Prostate gland (tissue), 2 donors: ENCODE data around the gene ZNF143. TPM values are rescaled to one million over a fixed set of nuclear protein-coding genes. Genes with fewer than 3 reads are reported as not detected.

Experiments used
- DNase-seq: peaks from one replicate; pipeline ENCODE4 v3.0.0-alpha.2; 2019; ENCODE audit warnings: low spot score
- H3K27ac ChIP-seq, 2 donors: fragments of 200-600 bp; sonication (generic); 2 replicates each; pipeline ENCODE4 v1.5.1; 2017 to 2019
- H3K27me3 ChIP-seq: fragments of 200-600 bp; sonication (generic); replicated peaks from 2 replicates; pipeline ENCODE4 v1.5.1; 2019; ENCODE audit not compliant: insufficient read depth
- H3K36me3 ChIP-seq, 2 donors: fragments of 200-600 bp; sonication (generic); 1 replicate in 1 of 2; 2 replicates in 1 of 2; pipeline versions ENCODE4 v1.5.1 to v1.8.1; 2017 to 2019
- H3K4me1 ChIP-seq: fragments of 200-600 bp; sonication (generic); replicated peaks from 2 replicates; pipeline ENCODE4 v1.5.1; 2019
- H3K4me3 ChIP-seq, 2 donors: fragments of 200-600 bp; sonication (generic); 2 replicates each; pipeline ENCODE4 v1.5.1; 2017 to 2019
- H3K9me3 ChIP-seq: fragments of 200-600 bp; sonication (generic); 2 replicates; pipeline ENCODE4 v1.5.1; 2017
- POLR2A ChIP-seq: fragments of 450-650 bp; IDR thresholded peaks from one replicate; pipeline ENCODE4 v1.6.1; 2016; ENCODE audit warnings: antibody characterized with exemption, mild to moderate bottlenecking
- POLR2AphosphoS5 ChIP-seq: sonication (generic); formaldehyde crosslinking; IDR thresholded peaks from one replicate; pipeline ENCODE4 v1.6.1; 2017; ENCODE audit warnings: antibody characterized with exemption
- WGBS: methylation state at CpG from one replicate; pipeline ENCODE4 v1.1.5; 2018; 5-methylcytosine and 5-hydroxymethylcytosine counted together
- intact Hi-C: fragments of 100-400 bp; cut with DNase I; formaldehyde crosslinking; loops from one replicate; pipeline ENCODE4 v1.14.2; 2022
- total RNA-seq, 2 donors: library from RNA; depleted of rRNA; stranded (reverse); fragments of >200 nt; gene quantifications; one replicate each; pipeline ENCODE4 v1.1.0, GENCODE V29; 2016
- TF ChIP-seq, protein P1 (sequence below), 4 experiments: fragments of 200-600 bp in 2 of 4; fragments of 450-650 bp in 2 of 4; sonication (generic) in 2 of 4; IDR thresholded peaks; 1 replicate in 3 of 4; 2 replicates in 1 of 4; pipeline ENCODE4 v1.5.1; 2016 to 2019; ENCODE audit warnings: antibody characterized with exemption in 4 of 4, mild to moderate bottlenecking in 2 of 4, moderate library complexity in 2 of 4

ZNF143 gene
- total RNA-seq, 2 donors from 2014 or later, result 15.5 to 41.1 TPM

DNA sequence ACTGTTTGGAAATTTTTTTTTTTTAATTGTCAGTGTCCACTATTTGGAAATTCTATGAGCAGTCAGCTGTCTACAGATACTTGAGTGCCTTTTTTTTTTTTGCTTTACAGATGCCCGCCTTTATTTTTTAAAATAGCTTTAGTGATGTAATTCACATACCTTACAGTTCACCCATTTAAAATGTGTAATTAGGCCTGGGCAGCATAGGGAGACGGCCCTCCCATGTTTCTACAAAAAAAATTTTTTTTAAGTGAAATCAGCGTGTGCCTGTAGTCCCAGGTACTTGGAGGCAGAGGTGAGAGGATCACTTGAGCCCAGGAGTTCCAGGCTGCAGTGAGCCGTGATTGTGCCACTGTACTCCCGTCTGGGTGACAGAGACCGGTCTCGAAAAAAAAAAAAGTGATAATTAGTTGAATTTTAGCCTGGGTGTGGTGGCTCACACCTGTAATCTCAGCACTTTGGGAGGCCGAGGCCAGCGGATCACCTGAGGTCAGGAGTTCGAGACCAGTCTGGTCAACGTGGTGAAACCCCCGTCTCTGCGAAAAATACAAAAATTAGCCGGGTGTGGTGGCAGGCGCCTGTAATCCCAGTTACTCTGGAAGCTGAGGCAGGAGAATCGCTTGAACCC is 1.5 kb downstream of the ZNF143 start:
- Histone ChIP-seq H3K9me3 (no peaks in the 10 kb centered on the region), H3K36me3 (no peaks in the 10 kb centered on the region), H3K4me3 (peak overlapping the region; percentile 72 to 95), H3K27me3 (no peaks in the 10 kb centered on the region), H3K4me1 (no peaks in the 10 kb centered on the region), H3K27ac (peak overlapping the region; percentile 99 to 100)
- TF ChIP-seq POLR2A (no peak), POLR2AphosphoS5 (no peak)
- TF ChIP-seq, protein P1, sequence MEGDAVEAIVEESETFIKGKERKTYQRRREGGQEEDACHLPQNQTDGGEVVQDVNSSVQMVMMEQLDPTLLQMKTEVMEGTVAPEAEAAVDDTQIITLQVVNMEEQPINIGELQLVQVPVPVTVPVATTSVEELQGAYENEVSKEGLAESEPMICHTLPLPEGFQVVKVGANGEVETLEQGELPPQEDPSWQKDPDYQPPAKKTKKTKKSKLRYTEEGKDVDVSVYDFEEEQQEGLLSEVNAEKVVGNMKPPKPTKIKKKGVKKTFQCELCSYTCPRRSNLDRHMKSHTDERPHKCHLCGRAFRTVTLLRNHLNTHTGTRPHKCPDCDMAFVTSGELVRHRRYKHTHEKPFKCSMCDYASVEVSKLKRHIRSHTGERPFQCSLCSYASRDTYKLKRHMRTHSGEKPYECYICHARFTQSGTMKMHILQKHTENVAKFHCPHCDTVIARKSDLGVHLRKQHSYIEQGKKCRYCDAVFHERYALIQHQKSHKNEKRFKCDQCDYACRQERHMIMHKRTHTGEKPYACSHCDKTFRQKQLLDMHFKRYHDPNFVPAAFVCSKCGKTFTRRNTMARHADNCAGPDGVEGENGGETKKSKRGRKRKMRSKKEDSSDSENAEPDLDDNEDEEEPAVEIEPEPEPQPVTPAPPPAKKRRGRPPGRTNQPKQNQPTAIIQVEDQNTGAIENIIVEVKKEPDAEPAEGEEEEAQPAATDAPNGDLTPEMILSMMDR (IDR thresholded peaks at IDR 0.05), result no peak
- intact Hi-C loops, result loop anchor here (10.0 kb wide), 1 partner anchor 147 kb away; the partner anchor contains the start of gene TMEM41B
- 83% methylated on average over 16 of the region's 16 CpGs for WGBS
- DNase-seq, result no peak

- Histone ChIP-seq H3K4me3 (no peak overlapping the region), H3K27me3 (no peaks in the 10 kb centered on the region), H3K9me3 (no peaks in the 10 kb centered on the region), H3K4me1 (no peaks in the 10 kb centered on the region), H3K27ac (peak overlapping the region in 1 of 2 donors; percentile 100), H3K36me3 (no peaks in the 10 kb centered on the region)
- 90% methylated on average over 8 of the region's 8 CpGs for WGBS
- DNase-seq, result no peak
- intact Hi-C loops, result loop anchor here (10.0 kb wide), 1 partner anchor 148 kb away; the partner anchor contains the start of gene TMEM41B
- TF ChIP-seq, protein P1 (IDR thresholded peaks at IDR 0.05), result no peak
- TF ChIP-seq POLR2A (no peak), POLR2AphosphoS5 (no peak)
These were observed 2.2 kb downstream of the ZNF143 start for GRCh38 chr11:9462806-9463537.

- H3K4me3 ChIP-seq, result no peak overlapping the region
- H3K27me3 ChIP-seq, result no peaks in the 10 kb centered on the region
- H3K36me3 ChIP-seq, result no peaks in the 10 kb centered on the region
- TF ChIP-seq POLR2AphosphoS5, result no peak
- TF ChIP-seq, protein P1 (IDR thresholded peaks at IDR 0.05), result no peak
- TF ChIP-seq POLR2A, result no peak
- intact Hi-C loops, result no loop called here
- H3K27ac ChIP-seq, result no peak overlapping the region
- no peaks in the 10 kb centered on the region for H3K4me1 ChIP-seq
- H3K9me3 ChIP-seq, result no peaks in the 10 kb centered on the region
- no peak for DNase-seq
- 90% methylated on average over 4 of the region's 4 CpGs for WGBS
These were observed 10.0 kb downstream of the ZNF143 start for GRCh38 chr11:9470765-9471164.

DNA sequence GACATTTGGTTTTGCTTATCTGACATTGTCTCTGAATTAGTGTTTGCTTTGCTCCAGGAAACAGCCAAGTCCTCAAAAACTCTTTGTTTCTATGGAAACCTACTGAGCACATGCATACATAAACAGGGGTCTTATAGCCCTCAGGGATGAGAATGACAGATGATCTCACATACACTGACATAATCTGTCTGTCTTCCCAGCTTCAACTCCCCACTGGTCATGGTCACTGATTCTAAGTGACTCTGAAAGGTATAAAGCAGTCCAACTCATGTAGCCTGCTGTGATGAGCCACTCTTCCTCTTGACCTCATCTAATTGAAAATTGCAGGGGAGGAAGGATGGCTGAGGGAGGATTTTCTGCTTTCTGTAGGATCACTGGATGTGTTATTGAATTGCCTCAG is 12.6 kb downstream of the ZNF143 start:
- intact Hi-C loops, result no loop called here
- H3K4me3 ChIP-seq, result no peak overlapping the region
- no peak for DNase-seq
- H3K9me3 ChIP-seq, result no peaks in the 10 kb centered on the region
- no peak for TF ChIP-seq POLR2AphosphoS5
- no peak for TF ChIP-seq POLR2A
- TF ChIP-seq, protein P1 (IDR thresholded peaks at IDR 0.05), result no peak
- peaks cover 0 to 3% of the 10 kb centered on the region in 2 donors for H3K36me3 ChIP-seq
- no peaks in the 10 kb centered on the region for H3K27me3 ChIP-seq
- H3K4me1 ChIP-seq, result no peaks in the 10 kb centered on the region
- H3K27ac ChIP-seq, result no peak overlapping the region

- H3K4me3 ChIP-seq, result no peak overlapping the region
- intact Hi-C loops, result no loop called here
- peaks cover 3 to 8% of the 10 kb centered on the region in 2 donors for H3K36me3 ChIP-seq
- H3K4me1 ChIP-seq, result no peaks in the 10 kb centered on the region
- 72% methylated on average over 2 of the region's 2 CpGs for WGBS
- TF ChIP-seq POLR2AphosphoS5 (no peak), POLR2A (no peak)
- TF ChIP-seq, protein P1 (IDR thresholded peaks at IDR 0.05), result no peak
- no peak for DNase-seq
- H3K27me3 ChIP-seq, result no peaks in the 10 kb centered on the region
- no peak overlapping the region for H3K27ac ChIP-seq
- H3K9me3 ChIP-seq, result no peaks in the 10 kb centered on the region
These were observed 19.1 kb downstream of the ZNF143 start for GRCh38 chr11:9479899-9480298.
